GM12875 (cell line): ENCODE results near the gene NCK2.

Source experiments
- H3K4me3 ChIP-seq: one replicate; pipeline ENCODE4 v1.5.1; 2011; ENCODE audit warnings: low read depth, low read length, control low read depth
- TF ChIP-seq, protein P1 (sequence below): IDR thresholded peaks from 2 replicates; pipeline ENCODE4 v1.5.1; 2011; ENCODE audit warnings: low read depth, mild to moderate bottlenecking, control low read depth, inconsistent platforms, low read length, moderate library complexity, borderline replicate concordance; ENCODE audit not compliant: insufficient read depth

NCK2 gene

DNA sequence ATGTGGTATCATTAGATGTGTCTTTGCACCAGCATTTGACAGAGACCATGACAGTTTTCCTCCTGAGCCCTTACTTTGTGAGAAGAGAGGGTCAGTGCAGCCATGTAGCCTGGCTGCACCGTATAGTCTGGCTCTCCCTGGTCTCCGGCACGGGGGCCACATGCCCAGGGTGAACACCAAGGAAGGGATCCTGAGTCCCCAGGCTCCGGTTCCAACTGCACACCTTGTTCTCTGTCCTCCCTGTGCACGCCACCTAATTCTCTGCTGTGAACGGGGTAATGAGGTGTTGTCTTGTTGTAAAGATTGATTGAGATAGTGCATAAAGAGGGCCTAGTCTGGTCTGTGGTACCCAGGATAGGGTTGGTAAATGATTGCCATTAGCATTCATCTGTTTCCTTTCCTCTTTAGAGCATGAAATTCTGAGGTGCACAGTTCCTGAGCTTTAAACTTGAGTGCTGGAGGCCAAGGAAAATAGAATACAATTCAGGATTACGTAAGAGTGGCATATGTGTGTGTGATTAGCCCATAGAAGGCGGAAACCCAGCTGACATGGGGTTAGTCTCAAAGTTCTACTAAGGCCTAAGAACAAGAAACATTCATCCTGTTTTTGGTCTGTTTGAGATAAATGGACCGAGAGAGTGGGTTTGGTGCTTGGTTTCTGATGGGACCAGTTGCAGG lies 55.5 kb downstream of the NCK2 start:
- no peak overlapping the region for H3K4me3 ChIP-seq
- TF ChIP-seq, protein P1, sequence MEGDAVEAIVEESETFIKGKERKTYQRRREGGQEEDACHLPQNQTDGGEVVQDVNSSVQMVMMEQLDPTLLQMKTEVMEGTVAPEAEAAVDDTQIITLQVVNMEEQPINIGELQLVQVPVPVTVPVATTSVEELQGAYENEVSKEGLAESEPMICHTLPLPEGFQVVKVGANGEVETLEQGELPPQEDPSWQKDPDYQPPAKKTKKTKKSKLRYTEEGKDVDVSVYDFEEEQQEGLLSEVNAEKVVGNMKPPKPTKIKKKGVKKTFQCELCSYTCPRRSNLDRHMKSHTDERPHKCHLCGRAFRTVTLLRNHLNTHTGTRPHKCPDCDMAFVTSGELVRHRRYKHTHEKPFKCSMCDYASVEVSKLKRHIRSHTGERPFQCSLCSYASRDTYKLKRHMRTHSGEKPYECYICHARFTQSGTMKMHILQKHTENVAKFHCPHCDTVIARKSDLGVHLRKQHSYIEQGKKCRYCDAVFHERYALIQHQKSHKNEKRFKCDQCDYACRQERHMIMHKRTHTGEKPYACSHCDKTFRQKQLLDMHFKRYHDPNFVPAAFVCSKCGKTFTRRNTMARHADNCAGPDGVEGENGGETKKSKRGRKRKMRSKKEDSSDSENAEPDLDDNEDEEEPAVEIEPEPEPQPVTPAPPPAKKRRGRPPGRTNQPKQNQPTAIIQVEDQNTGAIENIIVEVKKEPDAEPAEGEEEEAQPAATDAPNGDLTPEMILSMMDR, result no peak

DNA sequence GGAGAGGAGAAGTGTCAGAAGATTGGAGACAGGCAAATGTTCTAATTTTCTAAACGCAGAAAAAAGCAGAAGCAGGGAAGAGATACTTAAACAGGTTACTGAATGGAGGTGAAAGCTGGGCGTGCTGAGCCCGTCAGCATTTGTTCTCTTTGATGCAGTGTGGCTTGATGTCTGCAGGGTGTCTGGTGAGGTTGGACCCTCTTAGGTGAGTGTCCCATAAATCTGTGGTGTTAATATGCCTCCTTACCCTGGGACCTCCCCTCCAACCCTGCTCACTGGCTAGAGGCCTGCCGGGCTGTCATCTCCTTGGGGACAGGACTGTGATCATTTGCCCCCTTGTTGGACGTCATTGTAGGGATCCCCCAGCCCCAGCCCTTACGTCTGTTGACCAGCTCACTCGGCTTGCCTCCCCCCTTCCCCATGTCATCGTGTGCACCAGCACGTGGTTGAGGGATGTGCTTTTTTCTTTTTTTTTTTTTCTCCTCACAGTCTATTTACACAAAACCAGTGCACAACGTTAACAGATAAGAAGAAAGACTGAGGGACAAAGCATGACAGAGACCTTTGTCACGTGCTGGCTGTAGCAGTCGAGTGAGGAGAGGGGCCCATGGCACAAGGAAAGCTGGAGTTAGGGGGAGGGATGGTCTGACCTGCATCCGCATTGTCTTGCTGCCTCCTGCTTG lies 56.4 kb downstream of the NCK2 start:
- TF ChIP-seq, protein P1, result no peak
- H3K4me3 ChIP-seq, result no peak overlapping the region

DNA sequence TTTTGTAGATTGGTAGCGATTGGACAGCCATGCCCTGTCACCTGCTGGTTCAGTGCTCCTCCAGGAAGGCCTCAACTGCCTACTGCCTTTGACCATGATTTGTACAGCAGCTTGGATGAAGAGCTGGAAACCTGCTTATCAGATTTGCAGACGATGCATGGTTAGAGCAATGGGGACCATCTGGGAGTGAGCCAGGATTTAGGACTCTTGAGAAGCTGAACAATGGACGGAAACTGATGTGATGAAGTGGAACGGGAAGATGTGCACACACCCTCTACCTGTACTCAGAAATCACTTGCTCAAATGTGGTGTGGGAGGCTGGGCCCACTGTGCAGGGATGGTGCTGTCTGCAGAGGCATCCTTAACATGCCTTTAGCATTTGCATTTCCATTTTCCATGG lies 57.2 kb downstream of the NCK2 start:
- TF ChIP-seq, protein P1, result no peak
- no peak overlapping the region for H3K4me3 ChIP-seq

DNA sequence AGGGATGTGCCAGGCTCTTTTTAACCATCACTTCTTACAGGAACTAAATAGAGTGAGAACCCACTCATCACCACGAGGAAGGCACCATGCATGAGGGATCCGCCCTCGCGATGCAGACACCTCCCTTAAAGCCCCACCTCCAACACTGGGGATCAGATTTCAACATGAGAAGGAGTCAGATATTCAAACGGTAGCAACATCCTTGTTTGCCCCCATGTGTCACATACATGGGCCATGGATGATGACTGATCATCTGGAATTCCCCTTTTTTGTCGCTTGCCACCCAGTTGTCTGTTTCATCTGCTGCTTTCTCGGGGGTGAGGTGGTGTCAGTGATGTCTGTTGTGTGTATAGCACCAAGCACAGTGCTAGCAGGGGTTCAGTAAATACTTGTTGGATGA lies 57.9 kb downstream of the NCK2 start:
- TF ChIP-seq, protein P1, result no peak
- no peak overlapping the region for H3K4me3 ChIP-seq

DNA sequence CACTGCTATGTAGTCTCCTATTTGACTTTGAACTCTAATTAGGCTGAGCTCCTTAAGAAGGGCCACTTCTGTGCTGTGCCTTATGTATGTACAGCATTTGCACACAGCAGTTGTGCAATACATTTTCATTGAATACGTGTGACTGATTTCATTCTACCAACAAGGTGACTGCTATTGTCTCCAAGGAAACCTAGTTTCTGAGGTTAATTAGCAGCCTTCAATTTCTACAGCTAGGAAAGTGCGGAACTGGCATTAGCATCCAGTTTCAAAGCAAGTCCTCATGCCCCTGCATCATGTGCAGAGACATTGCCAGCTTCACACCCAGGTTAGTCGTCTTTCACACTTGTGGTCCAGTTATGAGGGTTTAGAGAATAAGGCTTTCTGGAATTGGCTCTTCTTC lies 58.6 kb downstream of the NCK2 start:
- TF ChIP-seq, protein P1, result no peak
- H3K4me3 ChIP-seq, result no peak overlapping the region

DNA sequence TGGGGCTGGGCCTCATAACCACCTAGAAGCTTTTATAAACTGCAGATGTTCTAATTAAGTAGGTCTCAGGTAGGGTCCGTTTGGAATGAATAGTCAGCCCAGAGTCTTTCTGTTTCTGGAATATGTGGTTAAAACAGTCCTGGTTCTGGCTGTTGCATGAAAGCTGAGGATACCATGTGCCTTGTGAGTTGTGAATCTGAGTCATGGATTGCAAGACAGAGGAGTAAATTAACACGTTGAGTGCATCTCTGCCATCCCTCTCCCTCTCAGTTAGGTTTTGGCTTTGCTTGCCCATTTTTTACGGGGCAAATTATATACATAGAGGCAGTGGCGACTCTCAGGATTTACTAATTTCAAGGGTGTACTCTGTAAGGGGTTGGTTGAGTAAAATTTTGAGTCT lies 59.1 kb downstream of the NCK2 start:
- TF ChIP-seq, protein P1, result no peak
- no peak overlapping the region for H3K4me3 ChIP-seq

DNA sequence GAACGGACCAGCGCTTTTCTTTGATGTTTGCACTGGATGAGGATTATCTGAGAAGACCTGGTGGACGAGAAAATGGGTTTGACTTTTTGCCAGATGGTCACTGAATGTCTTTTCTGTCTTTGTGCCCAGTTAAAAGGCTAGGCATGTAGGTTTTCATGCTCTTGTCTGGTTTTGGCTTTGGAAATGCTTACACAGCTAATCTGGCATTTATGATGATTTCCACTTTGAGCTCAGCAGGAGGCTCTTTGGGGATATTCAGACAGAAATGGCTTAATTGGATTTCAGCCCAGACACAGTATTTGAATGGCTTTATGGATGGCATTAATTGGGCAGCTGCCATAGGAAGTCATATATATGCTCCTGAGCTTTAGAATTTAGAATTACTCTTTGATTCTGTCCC lies 59.6 kb downstream of the NCK2 start:
- TF ChIP-seq, protein P1, result no peak
- H3K4me3 ChIP-seq, result no peak overlapping the region
